Prostate gland (tissue), 2 donors: ENCODE results near the gene VWA8.

Experiments
- POLR2A ChIP-seq: fragments of 450-650 bp; IDR thresholded peaks from one replicate; pipeline ENCODE4 v1.6.1; 2016; ENCODE audit warnings: antibody characterized with exemption, mild to moderate bottlenecking
- POLR2AphosphoS5 ChIP-seq: sonication (generic); formaldehyde crosslinking; IDR thresholded peaks from one replicate; pipeline ENCODE4 v1.6.1; 2017; ENCODE audit warnings: antibody characterized with exemption
- TF ChIP-seq, protein P1 (sequence below), 4 experiments: fragments of 200-600 bp in 2 of 4; fragments of 450-650 bp in 2 of 4; sonication (generic) in 2 of 4; IDR thresholded peaks; 1 replicate in 3 of 4; 2 replicates in 1 of 4; pipeline ENCODE4 v1.5.1; 2016 to 2019; ENCODE audit warnings: antibody characterized with exemption in 4 of 4, mild to moderate bottlenecking in 2 of 4, moderate library complexity in 2 of 4

DNA sequence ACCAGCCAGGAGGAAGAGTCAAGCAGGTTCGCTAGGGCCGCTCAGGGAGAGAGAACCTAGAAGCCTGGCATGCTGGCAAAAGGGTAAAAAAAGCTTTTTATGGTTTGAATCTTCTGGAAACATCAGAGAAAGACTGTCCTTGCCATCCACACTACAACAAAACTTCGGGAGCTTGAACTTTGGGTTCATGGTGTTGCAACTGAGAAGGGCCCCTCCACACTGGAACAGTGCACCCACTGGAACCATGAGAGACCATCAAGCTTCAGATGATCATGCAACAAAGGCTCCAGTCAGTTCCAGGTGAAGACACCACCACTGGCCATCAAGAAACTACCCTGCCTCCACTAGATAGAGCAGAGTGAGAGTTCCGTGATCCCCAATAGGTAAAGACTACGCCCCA, 333.5 kb downstream of the VWA8 start:
- TF ChIP-seq, protein P1, sequence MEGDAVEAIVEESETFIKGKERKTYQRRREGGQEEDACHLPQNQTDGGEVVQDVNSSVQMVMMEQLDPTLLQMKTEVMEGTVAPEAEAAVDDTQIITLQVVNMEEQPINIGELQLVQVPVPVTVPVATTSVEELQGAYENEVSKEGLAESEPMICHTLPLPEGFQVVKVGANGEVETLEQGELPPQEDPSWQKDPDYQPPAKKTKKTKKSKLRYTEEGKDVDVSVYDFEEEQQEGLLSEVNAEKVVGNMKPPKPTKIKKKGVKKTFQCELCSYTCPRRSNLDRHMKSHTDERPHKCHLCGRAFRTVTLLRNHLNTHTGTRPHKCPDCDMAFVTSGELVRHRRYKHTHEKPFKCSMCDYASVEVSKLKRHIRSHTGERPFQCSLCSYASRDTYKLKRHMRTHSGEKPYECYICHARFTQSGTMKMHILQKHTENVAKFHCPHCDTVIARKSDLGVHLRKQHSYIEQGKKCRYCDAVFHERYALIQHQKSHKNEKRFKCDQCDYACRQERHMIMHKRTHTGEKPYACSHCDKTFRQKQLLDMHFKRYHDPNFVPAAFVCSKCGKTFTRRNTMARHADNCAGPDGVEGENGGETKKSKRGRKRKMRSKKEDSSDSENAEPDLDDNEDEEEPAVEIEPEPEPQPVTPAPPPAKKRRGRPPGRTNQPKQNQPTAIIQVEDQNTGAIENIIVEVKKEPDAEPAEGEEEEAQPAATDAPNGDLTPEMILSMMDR (IDR thresholded peaks at IDR 0.05) = no peak
- TF ChIP-seq POLR2A (no peak), POLR2AphosphoS5 (no peak)
